Measurements from ENCODE around the gene NLRP10.

NLRP10 gene

DNA sequence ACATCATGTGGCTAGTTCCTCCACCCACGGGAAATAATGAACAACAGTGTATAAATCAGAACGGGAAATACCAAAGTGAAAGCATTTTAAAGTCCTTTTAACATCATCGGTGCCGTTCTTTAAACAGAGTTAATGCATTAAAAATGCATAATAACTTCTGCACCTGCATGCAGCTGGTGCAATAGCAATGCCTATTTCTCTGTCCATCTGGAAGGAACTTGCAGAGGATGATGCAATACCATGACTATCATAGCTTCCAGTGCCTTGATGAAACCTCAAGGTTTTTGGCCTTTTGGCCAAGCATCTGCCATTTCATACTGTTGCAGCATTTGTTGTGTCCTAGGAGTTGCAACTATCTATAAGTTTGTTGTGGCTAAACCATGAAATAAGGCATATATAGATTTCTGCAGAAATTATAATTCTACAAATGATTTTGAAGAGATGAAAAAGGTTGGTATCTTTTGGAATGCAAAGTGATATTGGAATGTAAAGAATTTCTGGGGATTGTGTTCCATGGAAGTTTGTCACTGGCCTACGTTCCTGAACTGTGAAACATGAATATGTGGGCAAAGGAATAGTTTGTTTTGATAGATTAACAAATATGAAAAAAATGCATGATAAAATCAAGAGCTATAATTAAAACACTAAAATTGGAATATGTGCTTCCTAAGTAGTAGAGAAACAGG lies 12.1 kb upstream of the NLRP10 start:
- H2AFZ ChIP-seq (ENCODE audit: low read depth, low read length, severe bottlenecking) = no peak overlapping the region
- H3K79me2 ChIP-seq (ENCODE audit: insufficient read depth, low read length) = no peaks in the 10 kb centered on the region
- H3K36me3 ChIP-seq (ENCODE audit: low read length) = no peaks in the 10 kb centered on the region
- no peaks in the 10 kb centered on the region for H3K9me3 ChIP-seq (ENCODE audit: insufficient read depth, low read length)
- H3K4me3 ChIP-seq (ENCODE audit: insufficient read depth, low read length, poor library complexity, severe bottlenecking) = no peak overlapping the region
- no peak overlapping the region for H3K9ac ChIP-seq (ENCODE audit: low read length)
- H3F3A ChIP-seq (ENCODE audit: insufficient read depth) = no peaks in the 10 kb centered on the region
- no peaks in the 10 kb centered on the region for H3K9me2 ChIP-seq (replicated peaks; ENCODE audit: insufficient read depth, low read length)
- H4K20me1 ChIP-seq (ENCODE audit: low read depth, low read length) = no peaks in the 10 kb centered on the region
- no peak overlapping the region for H3K27ac ChIP-seq (ENCODE audit: low read depth, low read length)
- H3K27me3 ChIP-seq (ENCODE audit: low read length) = no peaks in the 10 kb centered on the region
- TF ChIP-seq CTCF (IDR thresholded peaks at IDR 0.05; ENCODE audit: insufficient read depth, low read length, poor library complexity, severe bottlenecking) (no peak), EZH2phosphoT487 (conservative IDR thresholded peaks at IDR 0.05; ENCODE audit: low read length) (no peak)
- H3K4me2 ChIP-seq (ENCODE audit: low read depth, low read length, poor library complexity, severe bottlenecking) = no peak overlapping the region

DNA sequence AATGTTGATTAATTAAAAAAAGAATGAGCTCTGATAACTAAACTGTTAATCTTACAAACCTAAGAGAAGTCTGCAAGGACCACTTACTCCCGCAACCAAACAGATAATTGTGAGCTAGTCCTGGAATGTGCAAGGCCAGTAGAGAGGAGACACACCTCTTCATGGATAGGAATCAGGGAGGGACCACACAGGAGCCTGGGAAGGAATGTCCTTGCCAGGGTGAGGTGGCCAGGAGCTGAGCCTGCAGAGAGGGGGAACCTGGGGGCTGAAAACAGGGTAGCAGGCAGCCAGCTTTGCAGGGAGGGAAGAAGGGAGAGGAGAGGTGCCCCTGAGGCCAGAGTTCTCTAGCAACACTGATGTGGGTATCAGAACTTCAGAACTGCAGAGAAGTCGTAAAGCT lies 9.4 kb upstream of the NLRP10 start:
- Histone ChIP-seq H3K4me3 (ENCODE audit: insufficient read depth, low read length, poor library complexity, severe bottlenecking) (no peak overlapping the region), H3K9me3 (ENCODE audit: insufficient read depth, low read length) (no peaks in the 10 kb centered on the region), H2AFZ (ENCODE audit: low read depth, low read length, severe bottlenecking) (no peak overlapping the region), H3F3A (ENCODE audit: insufficient read depth) (no peaks in the 10 kb centered on the region), H3K27ac (ENCODE audit: low read depth, low read length) (no peak overlapping the region), H3K36me3 (ENCODE audit: low read length) (no peaks in the 10 kb centered on the region), H3K79me2 (ENCODE audit: insufficient read depth, low read length) (no peaks in the 10 kb centered on the region), H3K9ac (ENCODE audit: low read length) (no peak overlapping the region), H4K20me1 (ENCODE audit: low read depth, low read length) (no peaks in the 10 kb centered on the region), H3K4me2 (ENCODE audit: low read depth, low read length, poor library complexity, severe bottlenecking) (no peak overlapping the region), H3K27me3 (ENCODE audit: low read length) (no peaks in the 10 kb centered on the region), H3K9me2 (replicated peaks; ENCODE audit: insufficient read depth, low read length) (no peaks in the 10 kb centered on the region)
- no peak for TF ChIP-seq CTCF (IDR thresholded peaks at IDR 0.05; ENCODE audit: insufficient read depth, low read length, poor library complexity, severe bottlenecking)
- no peak for TF ChIP-seq EZH2phosphoT487 (conservative IDR thresholded peaks at IDR 0.05; ENCODE audit: low read length)

- Histone ChIP-seq H3F3A (ENCODE audit: insufficient read depth) (no peaks in the 10 kb centered on the region), H3K79me2 (ENCODE audit: insufficient read depth, low read length) (no peaks in the 10 kb centered on the region), H3K27ac (ENCODE audit: low read depth, low read length) (no peak overlapping the region), H4K20me1 (ENCODE audit: low read depth, low read length) (no peaks in the 10 kb centered on the region), H3K27me3 (ENCODE audit: low read length) (no peaks in the 10 kb centered on the region), H3K4me2 (ENCODE audit: low read depth, low read length, poor library complexity, severe bottlenecking) (no peak overlapping the region), H3K36me3 (ENCODE audit: low read length) (no peaks in the 10 kb centered on the region), H3K9me2 (replicated peaks; ENCODE audit: insufficient read depth, low read length) (no peaks in the 10 kb centered on the region), H3K9ac (ENCODE audit: low read length) (no peak overlapping the region), H2AFZ (ENCODE audit: low read depth, low read length, severe bottlenecking) (no peak overlapping the region), H3K4me3 (ENCODE audit: insufficient read depth, low read length, poor library complexity, severe bottlenecking) (no peak overlapping the region), H3K9me3 (ENCODE audit: insufficient read depth, low read length) (no peaks in the 10 kb centered on the region)
- TF ChIP-seq EZH2phosphoT487 (conservative IDR thresholded peaks at IDR 0.05; ENCODE audit: low read length) = no peak
- TF ChIP-seq CTCF (IDR thresholded peaks at IDR 0.05; ENCODE audit: insufficient read depth, low read length, poor library complexity, severe bottlenecking) = no peak
Measured at GRCh38 chr11:7973011-7973410, 7.8 kb upstream of the NLRP10 start.

All from SU-DHL-6 (cell line).